Esophagus squamous epithelium (tissue), 4 donors: ENCODE data around the gene IFT122.

Experiments used
- POLR2A ChIP-seq, 4 donors: fragments of 450-650 bp; IDR thresholded peaks; one replicate each; pipeline ENCODE4 v1.6.1; 2017; ENCODE audit warnings: antibody characterized with exemption in 4 of 4, mild to moderate bottlenecking in 4 of 4, moderate library complexity in 3 of 4
- TF ChIP-seq, protein P1 (sequence below), 6 experiments: fragments of 450-650 bp in 4 of 6; fragments of 200-600 bp in 2 of 6; sonication (generic) in 2 of 6; IDR thresholded peaks; one replicate each; pipeline ENCODE4 v1.5.1; 2016 to 2019; ENCODE audit warnings: antibody characterized with exemption in 6 of 6, mild to moderate bottlenecking in 4 of 6, moderate library complexity in 4 of 6

DNA sequence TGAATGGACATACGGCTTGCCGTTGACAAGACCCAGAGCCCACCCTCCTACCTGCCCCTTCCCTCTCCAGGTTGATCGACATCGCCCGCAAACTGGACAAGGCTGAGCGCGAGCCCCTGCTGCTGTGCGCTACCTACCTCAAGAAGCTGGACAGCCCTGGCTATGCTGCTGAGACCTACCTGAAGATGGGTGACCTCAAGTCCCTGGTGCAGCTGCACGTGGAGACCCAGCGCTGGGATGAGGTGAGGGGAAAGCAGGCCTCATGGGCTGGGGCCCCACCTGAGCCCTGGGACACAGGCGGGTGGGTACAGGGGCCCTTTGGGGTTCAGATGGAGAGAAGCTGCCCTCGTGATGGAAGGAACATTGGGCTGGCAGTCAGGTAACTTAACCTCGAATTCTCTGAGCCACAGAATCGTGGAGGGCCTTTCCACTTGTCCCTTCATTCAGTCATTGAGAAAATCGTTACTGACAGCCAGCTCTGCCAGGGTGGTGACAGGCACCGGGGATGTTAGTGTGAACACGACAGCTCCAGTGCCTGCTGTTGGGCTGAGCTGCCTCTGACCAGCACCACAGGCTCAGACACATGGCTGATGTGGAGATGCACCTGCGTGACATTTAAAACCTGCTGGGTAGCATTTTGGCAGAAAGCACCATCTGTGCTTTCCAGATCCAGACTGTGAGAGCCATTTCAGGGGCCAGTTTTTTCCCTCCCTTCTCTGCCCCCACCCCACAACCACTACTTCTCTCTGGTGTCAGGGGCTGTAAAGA, 62.8 kb downstream of the IFT122 start:
- TF ChIP-seq, protein P1, sequence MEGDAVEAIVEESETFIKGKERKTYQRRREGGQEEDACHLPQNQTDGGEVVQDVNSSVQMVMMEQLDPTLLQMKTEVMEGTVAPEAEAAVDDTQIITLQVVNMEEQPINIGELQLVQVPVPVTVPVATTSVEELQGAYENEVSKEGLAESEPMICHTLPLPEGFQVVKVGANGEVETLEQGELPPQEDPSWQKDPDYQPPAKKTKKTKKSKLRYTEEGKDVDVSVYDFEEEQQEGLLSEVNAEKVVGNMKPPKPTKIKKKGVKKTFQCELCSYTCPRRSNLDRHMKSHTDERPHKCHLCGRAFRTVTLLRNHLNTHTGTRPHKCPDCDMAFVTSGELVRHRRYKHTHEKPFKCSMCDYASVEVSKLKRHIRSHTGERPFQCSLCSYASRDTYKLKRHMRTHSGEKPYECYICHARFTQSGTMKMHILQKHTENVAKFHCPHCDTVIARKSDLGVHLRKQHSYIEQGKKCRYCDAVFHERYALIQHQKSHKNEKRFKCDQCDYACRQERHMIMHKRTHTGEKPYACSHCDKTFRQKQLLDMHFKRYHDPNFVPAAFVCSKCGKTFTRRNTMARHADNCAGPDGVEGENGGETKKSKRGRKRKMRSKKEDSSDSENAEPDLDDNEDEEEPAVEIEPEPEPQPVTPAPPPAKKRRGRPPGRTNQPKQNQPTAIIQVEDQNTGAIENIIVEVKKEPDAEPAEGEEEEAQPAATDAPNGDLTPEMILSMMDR (IDR thresholded peaks at IDR 0.05), result no peak
- TF ChIP-seq POLR2A (IDR thresholded peaks at IDR 0.05), result no peak
